ENCODE data around the gene UBAC1.

- TF ChIP-seq CTCF (IDR thresholded peaks at IDR 0.05 in 4 of 5, conservative IDR thresholded peaks at IDR 0.05 in 1 of 5): no peak
- TF ChIP-seq POLR2A (IDR thresholded peaks at IDR 0.05): peak; percentile 45 to 56
These were observed 14.7 kb downstream of the UBAC1 start for GRCh38 chr9:135946392-135946994.

Data from gastrocnemius medialis (tissue), 4 donors.